Endothelial cell of umbilical vein (primary cell): ENCODE data around the gene HDAC3.

Experiments used
- CTCF ChIP-seq, 2 donors: IDR thresholded peaks; 1 replicate in 1 of 2; 2 replicates in 1 of 2; pipeline ENCODE4 v1.5.1; 2011; ENCODE audit warnings: low read length in 2 of 2, mild to moderate bottlenecking in 2 of 2, moderate library complexity in 2 of 2, control low read depth in 1 of 2, inconsistent platforms in 1 of 2, low read depth in 1 of 2; ENCODE audit not compliant: insufficient read depth in 1 of 2; ENCODE audit errors: extremely low read depth in 1 of 2
- EZH2 ChIP-seq: IDR thresholded peaks from 2 replicates; pipeline ENCODE4 v1.6.1; 2012; ENCODE audit warnings: borderline replicate concordance, low read depth, mild to moderate bottlenecking, moderate library complexity, low read length, inconsistent platforms; ENCODE audit not compliant: severe bottlenecking
- MAX ChIP-seq: IDR thresholded peaks from 2 replicates; pipeline ENCODE4 v1.6.1; 2011; ENCODE audit not compliant: insufficient read depth, insufficient read length
- MYC ChIP-seq: IDR thresholded peaks from one replicate; pipeline ENCODE4 v1.6.1; 2011; ENCODE audit warnings: mild to moderate bottlenecking, low read depth, low read length
- POLR2A ChIP-seq: IDR thresholded peaks from 2 replicates; pipeline ENCODE4 v1.6.1; 2012; ENCODE audit warnings: low read depth, mild to moderate bottlenecking, control low read depth, low read length
- POLR2AphosphoS5 ChIP-seq: IDR thresholded peaks from 2 replicates; pipeline ENCODE4 v1.6.1; 2012; ENCODE audit warnings: low read depth, mild to moderate bottlenecking, control low read depth, low read length, moderate library complexity; ENCODE audit not compliant: insufficient read depth

GRCh38 chr5:141685591-141685990 is 48.9 kb upstream of the HDAC3 start:
- TF ChIP-seq EZH2 (no peak), CTCF (IDR thresholded peaks at IDR 0.05; ENCODE audit: extremely low read depth in 1 of 2, insufficient read depth in 1 of 2, low read depth in 1 of 2, low read length in 2 of 2) (no peak), MYC (no peak), POLR2A (no peak), MAX (no peak), POLR2AphosphoS5 (no peak)
